Measurements from ENCODE around the gene HEY2.

Gene HEY2

GRCh38 chr6:125745281-125746018 lies 4.0 kb upstream of the HEY2 start:
- DNase-seq: no peak

GRCh38 chr6:125746019-125746414 lies 3.4 kb upstream of the HEY2 start:
- DNase-seq: no peak

GRCh38 chr6:125746731-125747588 lies 2.5 kb upstream of the HEY2 start:
- peak; percentile 68 for DNase-seq

- DNase-seq: peak; percentile 12
Measured at GRCh38 chr6:125747589-125748405, 1.6 kb upstream of the HEY2 start.

GRCh38 chr6:125748406-125749172 lies 843 bp upstream of the HEY2 start:
- DNase-seq: no peak

GRCh38 chr6:125749865-125750691 lies 646 bp downstream of the HEY2 start:
- DNase-seq: no peak

- DNase-seq: no peak
Measured at GRCh38 chr6:125750692-125751333, 1.4 kb downstream of the HEY2 start.

GRCh38 chr6:125751334-125751916 lies 2.0 kb downstream of the HEY2 start:
- no peak for DNase-seq

GRCh38 chr6:125752773-125753172 lies 3.3 kb downstream of the HEY2 start:
- DNase-seq: no peak

- no peak for DNase-seq
Measured at GRCh38 chr6:125753218-125753936, 3.9 kb downstream of the HEY2 start.

- DNase-seq: no peak
Measured at GRCh38 chr6:125753937-125754259, 4.5 kb downstream of the HEY2 start.

GRCh38 chr6:125754566-125754965 lies 5.1 kb downstream of the HEY2 start:
- no peak for DNase-seq

GRCh38 chr6:125759184-125759902 lies 9.9 kb downstream of the HEY2 start:
- DNase-seq: no peak

- no peak for DNase-seq
Measured at GRCh38 chr6:125759959-125760457, 10.6 kb downstream of the HEY2 start.

GRCh38 chr6:125764121-125764671 lies 14.8 kb downstream of the HEY2 start:
- no peak for DNase-seq

GRCh38 chr6:125765944-125766343 lies 16.5 kb downstream of the HEY2 start:
- no peak for DNase-seq

GRCh38 chr6:125766641-125767040 lies 17.2 kb downstream of the HEY2 start:
- no peak for DNase-seq

- no peak for DNase-seq
Measured at GRCh38 chr6:125769147-125769783, 19.8 kb downstream of the HEY2 start.

All from stimulated activated CD4-positive, alpha-beta T cell treated with anti-CD3 and anti-CD28 coated beads, Interleukin-4, amount 100 ng/mL, for 24 hours (primary cell).